Measurements from ENCODE around the gene ZNF839.

Gene ZNF839

GRCh38 chr14:102279282-102279681 is 40.3 kb upstream of the ZNF839 start (continued):
- no peak for TF ChIP-seq CSRNP3 (CRISPR knock-in tag; IDR thresholded peaks at IDR 0.05)

GRCh38 chr14:102279688-102280348 is 39.7 kb upstream of the ZNF839 start:
- TF ChIP-seq ZNF565 (CRISPR knock-in tag; conservative IDR thresholded peaks at IDR 0.05; ENCODE audit: low read depth), result no peak
- no peak for TF ChIP-seq ISL1 (CRISPR knock-in tag; IDR thresholded peaks at IDR 0.05)
- TF ChIP-seq PATZ1 (CRISPR knock-in tag; IDR thresholded peaks at IDR 0.05; ENCODE audit: borderline replicate concordance), result no peak
- TF ChIP-seq TSHZ2 (CRISPR knock-in tag; IDR thresholded peaks at IDR 0.05), result no peak
- TF ChIP-seq ESRRG (CRISPR knock-in tag; IDR thresholded peaks at IDR 0.05), result no peak
- no peak for TF ChIP-seq POU6F1 (CRISPR knock-in tag; IDR thresholded peaks at IDR 0.05; ENCODE audit: borderline replicate concordance, low read depth)
- no peak for TF ChIP-seq CSRNP3 (CRISPR knock-in tag; IDR thresholded peaks at IDR 0.05)
- no peak for TF ChIP-seq ZC3H10 (CRISPR knock-in tag; IDR thresholded peaks at IDR 0.05)
- TF ChIP-seq ZFP30 (CRISPR knock-in tag; IDR thresholded peaks at IDR 0.05), result no peak
- no peak for TF ChIP-seq ZNF70 (CRISPR knock-in tag; IDR thresholded peaks at IDR 0.05)
- TF ChIP-seq ZNF8 (CRISPR knock-in tag; IDR thresholded peaks at IDR 0.05), result no peak
- no peak for TF ChIP-seq CREB5 (CRISPR knock-in tag; IDR thresholded peaks at IDR 0.05; ENCODE audit: low read depth)
- TF ChIP-seq ARNTL (CRISPR knock-in tag; IDR thresholded peaks at IDR 0.05; ENCODE audit: borderline replicate concordance, low read depth), result no peak
- TF ChIP-seq RARB (CRISPR knock-in tag; IDR thresholded peaks at IDR 0.05), result no peak
- no peak for TF ChIP-seq GLIS3 (CRISPR knock-in tag; IDR thresholded peaks at IDR 0.05)
- TF ChIP-seq TCF4 (CRISPR knock-in tag; IDR thresholded peaks at IDR 0.05; ENCODE audit: borderline replicate concordance), result no peak
- no peak for TF ChIP-seq CSDC2 (CRISPR knock-in tag; IDR thresholded peaks at IDR 0.05)
- TF ChIP-seq OSR1 (CRISPR knock-in tag; IDR thresholded peaks at IDR 0.05), result no peak
- TF ChIP-seq TOX (CRISPR knock-in tag; IDR thresholded peaks at IDR 0.05; ENCODE audit: borderline replicate concordance), result no peak
- TF ChIP-seq PPARA (CRISPR knock-in tag; IDR thresholded peaks at IDR 0.05; ENCODE audit: borderline replicate concordance), result no peak
- ATAC-seq, result peak; percentile 80
